ENCODE data around the gene IFNB1.

The IFNB1 gene

DNA sequence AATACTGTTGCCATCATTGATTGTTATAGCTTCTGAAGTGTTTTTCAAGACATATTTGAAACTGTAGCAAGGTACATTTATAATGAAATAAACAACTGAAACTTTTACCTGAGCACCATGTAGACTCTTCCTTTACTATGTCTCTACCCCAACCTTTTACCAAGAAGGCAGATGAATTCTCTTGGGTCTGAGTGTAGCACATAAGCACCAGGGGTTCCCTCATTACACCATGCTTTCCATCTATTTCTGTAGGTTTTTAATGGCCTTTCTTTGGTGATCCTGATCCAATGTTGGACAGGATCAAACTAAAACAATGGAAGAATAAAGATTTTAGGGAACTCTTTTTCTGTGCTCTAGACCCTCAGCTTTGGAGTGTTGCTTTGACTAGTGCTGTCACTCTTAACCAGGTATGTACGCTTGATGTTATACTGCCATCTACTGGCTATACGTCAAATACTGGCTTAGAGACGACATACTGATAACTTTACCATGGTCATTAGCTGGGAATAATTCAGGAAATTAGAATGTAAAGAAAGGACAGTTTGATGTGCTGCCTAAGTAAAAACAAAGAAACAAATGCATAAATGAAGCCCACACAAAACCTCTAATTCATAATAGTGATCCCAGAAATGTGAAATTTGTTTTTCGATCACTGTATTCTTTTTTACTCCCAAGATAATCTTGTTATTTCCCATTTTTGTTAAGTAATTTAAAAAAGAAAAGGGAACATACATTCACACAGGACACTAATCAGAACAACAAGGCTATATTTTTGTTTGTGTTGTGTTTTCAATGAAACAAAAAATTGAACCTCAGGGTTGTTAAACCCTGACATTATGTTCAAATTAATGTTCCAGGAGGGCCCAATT is 33.2 kb upstream of the IFNB1 start (continued):
- TF ChIP-seq ZNF544 (tag by site-specific recombination; IDR thresholded peaks at IDR 0.05), result no peak
- TF ChIP-seq, protein P1, sequence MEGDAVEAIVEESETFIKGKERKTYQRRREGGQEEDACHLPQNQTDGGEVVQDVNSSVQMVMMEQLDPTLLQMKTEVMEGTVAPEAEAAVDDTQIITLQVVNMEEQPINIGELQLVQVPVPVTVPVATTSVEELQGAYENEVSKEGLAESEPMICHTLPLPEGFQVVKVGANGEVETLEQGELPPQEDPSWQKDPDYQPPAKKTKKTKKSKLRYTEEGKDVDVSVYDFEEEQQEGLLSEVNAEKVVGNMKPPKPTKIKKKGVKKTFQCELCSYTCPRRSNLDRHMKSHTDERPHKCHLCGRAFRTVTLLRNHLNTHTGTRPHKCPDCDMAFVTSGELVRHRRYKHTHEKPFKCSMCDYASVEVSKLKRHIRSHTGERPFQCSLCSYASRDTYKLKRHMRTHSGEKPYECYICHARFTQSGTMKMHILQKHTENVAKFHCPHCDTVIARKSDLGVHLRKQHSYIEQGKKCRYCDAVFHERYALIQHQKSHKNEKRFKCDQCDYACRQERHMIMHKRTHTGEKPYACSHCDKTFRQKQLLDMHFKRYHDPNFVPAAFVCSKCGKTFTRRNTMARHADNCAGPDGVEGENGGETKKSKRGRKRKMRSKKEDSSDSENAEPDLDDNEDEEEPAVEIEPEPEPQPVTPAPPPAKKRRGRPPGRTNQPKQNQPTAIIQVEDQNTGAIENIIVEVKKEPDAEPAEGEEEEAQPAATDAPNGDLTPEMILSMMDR (tag by site-specific recombination; IDR thresholded peaks at IDR 0.05), result peak; percentile 65

DNA sequence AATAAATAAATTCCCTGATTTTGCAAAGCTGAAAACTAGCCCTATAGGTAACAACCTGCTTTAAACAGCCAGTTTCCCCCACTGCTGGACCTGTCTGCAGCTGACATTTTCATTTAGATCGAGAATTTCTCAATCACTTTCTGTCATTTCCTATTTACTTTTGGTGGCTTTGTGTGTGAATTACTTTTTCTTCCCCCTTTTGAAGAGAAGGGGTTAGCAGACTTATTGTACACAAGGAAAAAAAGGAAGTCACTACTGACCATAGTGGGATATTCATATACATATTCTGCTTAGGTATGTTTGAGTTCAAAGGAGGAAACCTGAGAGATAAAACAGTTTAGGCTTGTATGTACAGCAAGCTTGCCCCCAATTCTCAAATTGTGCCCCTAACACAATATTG is 27.0 kb upstream of the IFNB1 start:
- TF ChIP-seq ZNF404 (tag by site-specific recombination; IDR thresholded peaks at IDR 0.05) (no peak), ZBTB20 (tag by site-specific recombination; IDR thresholded peaks at IDR 0.05) (no peak)

DNA sequence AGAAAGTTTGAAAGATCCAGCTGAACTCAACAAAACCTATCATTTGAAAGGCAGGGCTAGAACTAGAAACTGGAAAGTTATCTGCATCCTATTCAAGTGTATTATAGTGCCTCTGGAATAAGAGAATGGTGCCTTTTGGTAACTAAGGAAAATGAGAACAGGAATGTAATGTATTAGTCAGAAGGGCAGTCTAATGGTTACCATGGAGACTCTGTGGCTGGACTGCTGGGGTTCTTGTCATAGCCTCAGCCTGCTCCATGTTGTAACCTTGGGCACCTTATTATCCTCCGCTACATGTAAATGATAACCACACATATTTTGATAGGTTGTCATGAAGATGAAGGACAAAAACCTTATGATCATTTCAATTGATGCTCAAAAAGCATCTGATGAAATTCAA is 24.6 kb upstream of the IFNB1 start:
- H3K4me3 ChIP-seq (ENCODE audit: low read depth, low read length), result no peak overlapping the region
- H3K9me3 ChIP-seq (ENCODE audit: control insufficient read depth, insufficient read depth, low read depth, low read length), result no peaks in the 10 kb centered on the region
- H3K4me1 ChIP-seq (ENCODE audit: control insufficient read depth, insufficient read depth, low read length), result no peaks in the 10 kb centered on the region
- no peak overlapping the region for H3K27ac ChIP-seq (ENCODE audit: extremely low read depth, low read depth, low read length)
- no peaks in the 10 kb centered on the region for H3K36me3 ChIP-seq (ENCODE audit: control insufficient read depth in 2 of 2, insufficient read depth in 1 of 2, low read length in 2 of 2)
- ChIA-PET CTCF (interaction anchor here (1.3 kb wide), 1 partner anchor 9 kb away, joined by 4 read pairs; no protein-coding TSS in a partner anchor), POLR2A (no interaction called here)
- TF ChIP-seq ZNF544 (tag by site-specific recombination; IDR thresholded peaks at IDR 0.05) (no peak), ZFP37 (tag by site-specific recombination; IDR thresholded peaks at IDR 0.05) (no peak), MEIS1 (CRISPR knock-in tag; IDR thresholded peaks at IDR 0.05; ENCODE audit: borderline replicate concordance) (no peak), ZNF174 (tag by site-specific recombination; IDR thresholded peaks at IDR 0.05) (no peak), BCL11A (tag by site-specific recombination; IDR thresholded peaks at IDR 0.05; ENCODE audit: low read depth) (no peak)
- TF ChIP-seq, protein P2, sequence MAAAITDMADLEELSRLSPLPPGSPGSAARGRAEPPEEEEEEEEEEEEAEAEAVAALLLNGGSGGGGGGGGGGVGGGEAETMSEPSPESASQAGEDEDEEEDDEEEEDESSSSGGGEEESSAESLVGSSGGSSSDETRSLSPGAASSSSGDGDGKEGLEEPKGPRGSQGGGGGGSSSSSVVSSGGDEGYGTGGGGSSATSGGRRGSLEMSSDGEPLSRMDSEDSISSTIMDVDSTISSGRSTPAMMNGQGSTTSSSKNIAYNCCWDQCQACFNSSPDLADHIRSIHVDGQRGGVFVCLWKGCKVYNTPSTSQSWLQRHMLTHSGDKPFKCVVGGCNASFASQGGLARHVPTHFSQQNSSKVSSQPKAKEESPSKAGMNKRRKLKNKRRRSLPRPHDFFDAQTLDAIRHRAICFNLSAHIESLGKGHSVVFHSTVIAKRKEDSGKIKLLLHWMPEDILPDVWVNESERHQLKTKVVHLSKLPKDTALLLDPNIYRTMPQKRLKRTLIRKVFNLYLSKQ (tag by site-specific recombination; IDR thresholded peaks at IDR 0.05; ENCODE audit: borderline replicate concordance), result no peak

More for the DNA sequence above, 27.0 kb upstream of the IFNB1 start:
- Histone ChIP-seq H3K27ac (ENCODE audit: extremely low read depth, low read depth, low read length) (no peak overlapping the region), H3K9me3 (ENCODE audit: control insufficient read depth, insufficient read depth, low read depth, low read length) (no peaks in the 10 kb centered on the region), H3K4me3 (ENCODE audit: low read depth, low read length) (no peak overlapping the region), H3K4me1 (ENCODE audit: control insufficient read depth, insufficient read depth, low read length) (no peaks in the 10 kb centered on the region), H3K36me3 (ENCODE audit: control insufficient read depth in 2 of 2, insufficient read depth in 1 of 2, low read length in 2 of 2) (no peaks in the 10 kb centered on the region)
- ChIA-PET CTCF (interaction anchor here (0.8 kb wide), 1 partner anchor 163 kb away, joined by 5 read pairs; no protein-coding TSS in a partner anchor), POLR2A (no interaction called here)

DNA sequence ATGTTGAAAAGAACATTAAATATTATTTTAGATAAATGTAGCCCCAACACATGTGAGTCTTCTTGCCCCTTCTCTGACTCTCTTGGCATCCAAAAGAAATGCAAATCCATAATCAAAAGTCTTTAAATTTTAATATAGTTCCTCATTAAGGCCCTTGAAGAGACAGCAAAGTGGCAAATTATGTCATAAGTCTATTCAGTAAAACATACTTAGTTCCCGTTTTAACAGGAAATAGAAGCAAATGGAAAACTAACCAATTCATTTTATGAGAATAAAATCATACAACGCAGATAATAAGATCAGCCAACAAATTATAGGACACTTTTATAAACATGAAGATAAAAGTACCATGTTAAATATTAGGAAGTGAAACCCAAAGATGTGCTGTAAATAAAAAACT is 20.1 kb upstream of the IFNB1 start:
- ChIA-PET POLR2A (no interaction called here), CTCF (no interaction called here)
- Histone ChIP-seq H3K36me3 (ENCODE audit: control insufficient read depth in 2 of 2, insufficient read depth in 1 of 2, low read length in 2 of 2) (no peaks in the 10 kb centered on the region), H3K4me1 (ENCODE audit: control insufficient read depth, insufficient read depth, low read length) (no peaks in the 10 kb centered on the region), H3K4me3 (ENCODE audit: low read depth, low read length) (no peak overlapping the region), H3K27ac (ENCODE audit: extremely low read depth, low read depth, low read length) (no peak overlapping the region), H3K9me3 (ENCODE audit: control insufficient read depth, insufficient read depth, low read depth, low read length) (no peaks in the 10 kb centered on the region)
- TF ChIP-seq ZBTB21 (tag by site-specific recombination; IDR thresholded peaks at IDR 0.05) (no peak), ZNF776 (tag by site-specific recombination; IDR thresholded peaks at IDR 0.05; ENCODE audit: borderline replicate concordance) (no peak)

DNA sequence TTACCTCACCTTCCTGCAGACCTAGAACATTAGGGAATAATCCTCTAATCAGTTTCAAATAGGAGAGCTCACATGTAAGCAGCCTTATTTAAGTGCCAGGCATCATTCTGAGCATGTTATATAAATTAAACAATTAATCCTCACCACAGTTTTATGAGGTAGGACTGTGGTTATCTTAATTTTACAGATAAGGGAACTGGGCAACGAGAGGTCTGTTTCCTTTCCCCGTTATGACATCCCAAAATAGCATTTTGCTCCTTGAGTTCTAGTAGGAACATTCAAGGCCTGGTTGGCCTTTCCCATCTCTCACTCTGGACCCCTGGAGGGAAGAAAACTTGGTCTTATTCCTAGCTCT is 19.1 kb upstream of the IFNB1 start:
- CTCF ChIA-PET, result interaction anchor here (0.9 to 1.0 kb wide), 2 partner anchors 14 to 15 kb away, joined by 3 to 7 read pairs; no protein-coding TSS in a partner anchor
- Histone ChIP-seq H3K4me3 (ENCODE audit: low read depth, low read length) (no peak overlapping the region), H3K36me3 (ENCODE audit: control insufficient read depth in 2 of 2, insufficient read depth in 1 of 2, low read length in 2 of 2) (no peaks in the 10 kb centered on the region), H3K27ac (ENCODE audit: extremely low read depth, low read depth, low read length) (no peak overlapping the region), H3K4me1 (ENCODE audit: control insufficient read depth, insufficient read depth, low read length) (no peaks in the 10 kb centered on the region), H3K9me3 (ENCODE audit: control insufficient read depth, insufficient read depth, low read depth, low read length) (no peaks in the 10 kb centered on the region)
- POLR2A ChIA-PET, result no interaction called here
- TF ChIP-seq, protein P3, sequence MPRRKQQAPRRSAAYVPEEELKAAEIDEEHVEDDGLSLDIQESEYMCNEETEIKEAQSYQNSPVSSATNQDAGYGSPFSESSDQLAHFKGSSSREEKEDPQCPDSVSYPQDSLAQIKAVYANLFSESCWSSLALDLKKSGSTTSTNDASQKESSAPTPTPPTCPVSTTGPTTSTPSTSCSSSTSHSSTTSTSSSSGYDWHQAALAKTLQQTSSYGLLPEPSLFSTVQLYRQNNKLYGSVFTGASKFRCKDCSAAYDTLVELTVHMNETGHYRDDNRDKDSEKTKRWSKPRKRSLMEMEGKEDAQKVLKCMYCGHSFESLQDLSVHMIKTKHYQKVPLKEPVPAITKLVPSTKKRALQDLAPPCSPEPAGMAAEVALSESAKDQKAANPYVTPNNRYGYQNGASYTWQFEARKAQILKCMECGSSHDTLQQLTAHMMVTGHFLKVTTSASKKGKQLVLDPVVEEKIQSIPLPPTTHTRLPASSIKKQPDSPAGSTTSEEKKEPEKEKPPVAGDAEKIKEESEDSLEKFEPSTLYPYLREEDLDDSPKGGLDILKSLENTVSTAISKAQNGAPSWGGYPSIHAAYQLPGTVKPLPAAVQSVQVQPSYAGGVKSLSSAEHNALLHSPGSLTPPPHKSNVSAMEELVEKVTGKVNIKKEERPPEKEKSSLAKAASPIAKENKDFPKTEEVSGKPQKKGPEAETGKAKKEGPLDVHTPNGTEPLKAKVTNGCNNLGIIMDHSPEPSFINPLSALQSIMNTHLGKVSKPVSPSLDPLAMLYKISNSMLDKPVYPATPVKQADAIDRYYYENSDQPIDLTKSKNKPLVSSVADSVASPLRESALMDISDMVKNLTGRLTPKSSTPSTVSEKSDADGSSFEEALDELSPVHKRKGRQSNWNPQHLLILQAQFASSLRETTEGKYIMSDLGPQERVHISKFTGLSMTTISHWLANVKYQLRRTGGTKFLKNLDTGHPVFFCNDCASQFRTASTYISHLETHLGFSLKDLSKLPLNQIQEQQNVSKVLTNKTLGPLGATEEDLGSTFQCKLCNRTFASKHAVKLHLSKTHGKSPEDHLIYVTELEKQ (tag by site-specific recombination; IDR thresholded peaks at IDR 0.05; ENCODE audit: borderline replicate concordance), result no peak
- no peak for TF ChIP-seq ZNF239 (tag by site-specific recombination; IDR thresholded peaks at IDR 0.05)
- TF ChIP-seq, protein P4, sequence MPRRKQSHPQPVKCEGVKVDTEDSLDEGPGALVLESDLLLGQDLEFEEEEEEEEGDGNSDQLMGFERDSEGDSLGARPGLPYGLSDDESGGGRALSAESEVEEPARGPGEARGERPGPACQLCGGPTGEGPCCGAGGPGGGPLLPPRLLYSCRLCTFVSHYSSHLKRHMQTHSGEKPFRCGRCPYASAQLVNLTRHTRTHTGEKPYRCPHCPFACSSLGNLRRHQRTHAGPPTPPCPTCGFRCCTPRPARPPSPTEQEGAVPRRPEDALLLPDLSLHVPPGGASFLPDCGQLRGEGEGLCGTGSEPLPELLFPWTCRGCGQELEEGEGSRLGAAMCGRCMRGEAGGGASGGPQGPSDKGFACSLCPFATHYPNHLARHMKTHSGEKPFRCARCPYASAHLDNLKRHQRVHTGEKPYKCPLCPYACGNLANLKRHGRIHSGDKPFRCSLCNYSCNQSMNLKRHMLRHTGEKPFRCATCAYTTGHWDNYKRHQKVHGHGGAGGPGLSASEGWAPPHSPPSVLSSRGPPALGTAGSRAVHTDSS (tag by site-specific recombination; IDR thresholded peaks at IDR 0.05), result no peak
